Neural cell (in vitro differentiated cells): ENCODE measurements around the gene E2F2.

Experiments used
- EP300 ChIP-seq: fragments of 450-650 bp; conservative IDR thresholded peaks from 2 replicates; pipeline ENCODE4 v1.6.1; 2014; ENCODE audit warnings: antibody characterized with exemption, mild to moderate bottlenecking, moderate library complexity; ENCODE audit not compliant: poor library complexity, severe bottlenecking
- EZH2 ChIP-seq: fragments of 200-600, 300-800 bp; shearing (Covaris generic), sonication (generic); IDR thresholded peaks from 2 replicates; pipeline ENCODE4 v1.6.1; 2014; ENCODE audit warnings: antibody characterized with exemption, low read length, borderline replicate concordance, mild to moderate bottlenecking; ENCODE audit not compliant: insufficient read depth, poor library complexity, severe bottlenecking
- MXI1 ChIP-seq: fragments of 450-650 bp; conservative IDR thresholded peaks from 2 replicates; pipeline ENCODE4 v1.6.1; 2014; ENCODE audit warnings: antibody characterized with exemption, mild to moderate bottlenecking; ENCODE audit not compliant: poor library complexity, severe bottlenecking
- POLR2AphosphoS5 ChIP-seq: IDR thresholded peaks from 2 replicates; pipeline ENCODE4 v1.6.1; 2012
- SMC3 ChIP-seq: fragments of 450-650 bp; conservative IDR thresholded peaks from 2 replicates; pipeline ENCODE4 v1.6.1; 2014; ENCODE audit warnings: antibody characterized with exemption, mild to moderate bottlenecking, moderate library complexity; ENCODE audit not compliant: poor library complexity
- TAF1 ChIP-seq: IDR thresholded peaks from 2 replicates; pipeline ENCODE4 v1.6.1; 2012; ENCODE audit warnings: low read depth
- TF ChIP-seq, protein P1 (sequence below): fragments of 450-650 bp; IDR thresholded peaks from 2 replicates; pipeline ENCODE4 v1.5.1; 2014; ENCODE audit warnings: antibody characterized with exemption, mild to moderate bottlenecking, moderate library complexity; ENCODE audit not compliant: poor library complexity, severe bottlenecking
- TF ChIP-seq, protein P2 (sequence below): IDR thresholded peaks from 2 replicates; pipeline ENCODE4 v1.6.1; 2012; ENCODE audit warnings: borderline replicate concordance

DNA sequence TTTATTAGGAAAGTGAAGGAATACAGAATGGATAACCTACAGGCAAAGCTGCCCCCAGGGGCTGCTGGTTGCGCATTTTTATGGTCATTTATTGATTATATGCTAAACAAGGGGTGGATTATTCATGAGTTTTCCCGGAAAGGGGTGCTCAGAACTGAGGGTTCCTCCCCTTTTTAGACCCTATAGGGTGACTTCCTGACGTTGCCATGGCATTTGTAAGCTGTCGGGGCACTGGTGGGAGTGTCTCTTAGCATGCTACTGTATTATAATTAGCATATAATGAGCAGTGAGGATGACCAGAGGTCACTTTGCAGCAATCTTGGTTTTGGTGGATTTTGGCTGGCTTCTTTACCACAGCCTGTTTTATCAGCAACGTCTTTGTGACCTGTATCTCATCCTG lies 41.2 kb downstream of the E2F2 start:
- TF ChIP-seq, protein P1, sequence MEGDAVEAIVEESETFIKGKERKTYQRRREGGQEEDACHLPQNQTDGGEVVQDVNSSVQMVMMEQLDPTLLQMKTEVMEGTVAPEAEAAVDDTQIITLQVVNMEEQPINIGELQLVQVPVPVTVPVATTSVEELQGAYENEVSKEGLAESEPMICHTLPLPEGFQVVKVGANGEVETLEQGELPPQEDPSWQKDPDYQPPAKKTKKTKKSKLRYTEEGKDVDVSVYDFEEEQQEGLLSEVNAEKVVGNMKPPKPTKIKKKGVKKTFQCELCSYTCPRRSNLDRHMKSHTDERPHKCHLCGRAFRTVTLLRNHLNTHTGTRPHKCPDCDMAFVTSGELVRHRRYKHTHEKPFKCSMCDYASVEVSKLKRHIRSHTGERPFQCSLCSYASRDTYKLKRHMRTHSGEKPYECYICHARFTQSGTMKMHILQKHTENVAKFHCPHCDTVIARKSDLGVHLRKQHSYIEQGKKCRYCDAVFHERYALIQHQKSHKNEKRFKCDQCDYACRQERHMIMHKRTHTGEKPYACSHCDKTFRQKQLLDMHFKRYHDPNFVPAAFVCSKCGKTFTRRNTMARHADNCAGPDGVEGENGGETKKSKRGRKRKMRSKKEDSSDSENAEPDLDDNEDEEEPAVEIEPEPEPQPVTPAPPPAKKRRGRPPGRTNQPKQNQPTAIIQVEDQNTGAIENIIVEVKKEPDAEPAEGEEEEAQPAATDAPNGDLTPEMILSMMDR: no peak
- TF ChIP-seq EZH2: no peak
- TF ChIP-seq POLR2AphosphoS5: no peak
- TF ChIP-seq TAF1: no peak
- TF ChIP-seq, protein P2, sequence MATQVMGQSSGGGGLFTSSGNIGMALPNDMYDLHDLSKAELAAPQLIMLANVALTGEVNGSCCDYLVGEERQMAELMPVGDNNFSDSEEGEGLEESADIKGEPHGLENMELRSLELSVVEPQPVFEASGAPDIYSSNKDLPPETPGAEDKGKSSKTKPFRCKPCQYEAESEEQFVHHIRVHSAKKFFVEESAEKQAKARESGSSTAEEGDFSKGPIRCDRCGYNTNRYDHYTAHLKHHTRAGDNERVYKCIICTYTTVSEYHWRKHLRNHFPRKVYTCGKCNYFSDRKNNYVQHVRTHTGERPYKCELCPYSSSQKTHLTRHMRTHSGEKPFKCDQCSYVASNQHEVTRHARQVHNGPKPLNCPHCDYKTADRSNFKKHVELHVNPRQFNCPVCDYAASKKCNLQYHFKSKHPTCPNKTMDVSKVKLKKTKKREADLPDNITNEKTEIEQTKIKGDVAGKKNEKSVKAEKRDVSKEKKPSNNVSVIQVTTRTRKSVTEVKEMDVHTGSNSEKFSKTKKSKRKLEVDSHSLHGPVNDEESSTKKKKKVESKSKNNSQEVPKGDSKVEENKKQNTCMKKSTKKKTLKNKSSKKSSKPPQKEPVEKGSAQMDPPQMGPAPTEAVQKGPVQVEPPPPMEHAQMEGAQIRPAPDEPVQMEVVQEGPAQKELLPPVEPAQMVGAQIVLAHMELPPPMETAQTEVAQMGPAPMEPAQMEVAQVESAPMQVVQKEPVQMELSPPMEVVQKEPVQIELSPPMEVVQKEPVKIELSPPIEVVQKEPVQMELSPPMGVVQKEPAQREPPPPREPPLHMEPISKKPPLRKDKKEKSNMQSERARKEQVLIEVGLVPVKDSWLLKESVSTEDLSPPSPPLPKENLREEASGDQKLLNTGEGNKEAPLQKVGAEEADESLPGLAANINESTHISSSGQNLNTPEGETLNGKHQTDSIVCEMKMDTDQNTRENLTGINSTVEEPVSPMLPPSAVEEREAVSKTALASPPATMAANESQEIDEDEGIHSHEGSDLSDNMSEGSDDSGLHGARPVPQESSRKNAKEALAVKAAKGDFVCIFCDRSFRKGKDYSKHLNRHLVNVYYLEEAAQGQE: no peak
- no peak for TF ChIP-seq EP300
- no peak for TF ChIP-seq SMC3
- no peak for TF ChIP-seq MXI1
